GM19239 (cell line): ENCODE data around the gene SERPINB6.
A peak's percentile ranks its signal among the peaks of the same experiment; 100 is the strongest.

Experiments used
- DNase-seq: peaks from one replicate; pipeline ENCODE4 v3.0.0; 2011; ENCODE audit warnings: low spot score; ENCODE audit not compliant: insufficient read length
- FAIRE-seq: peaks from 2 replicates; lab custom pipeline; 2011; peaks lifted over from hg19 to GRCh38; lab: Jason Lieb, UNC

The SERPINB6 gene

DNA sequence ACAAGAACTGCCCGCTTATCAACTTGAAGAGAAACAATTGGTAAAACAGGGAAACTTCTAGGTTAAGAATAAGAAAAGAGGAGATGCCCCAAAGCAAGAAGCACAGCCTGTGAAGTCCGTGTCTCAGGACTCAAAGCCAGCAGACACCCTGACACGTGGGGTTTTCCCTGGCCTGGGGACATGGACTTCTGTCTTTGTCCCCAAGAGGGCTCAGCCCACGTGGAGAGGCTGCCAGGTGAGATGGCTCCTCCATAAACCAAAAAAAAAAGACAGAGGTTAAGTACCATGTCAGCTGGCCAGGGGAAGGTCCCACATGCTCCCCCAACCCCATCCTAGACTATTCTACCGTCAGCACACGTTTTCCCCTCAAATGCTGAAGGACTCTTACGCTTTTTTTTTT lies 9.9 kb downstream of the SERPINB6 start:
- FAIRE-seq (no peak), DNase-seq (no peak)

DNA sequence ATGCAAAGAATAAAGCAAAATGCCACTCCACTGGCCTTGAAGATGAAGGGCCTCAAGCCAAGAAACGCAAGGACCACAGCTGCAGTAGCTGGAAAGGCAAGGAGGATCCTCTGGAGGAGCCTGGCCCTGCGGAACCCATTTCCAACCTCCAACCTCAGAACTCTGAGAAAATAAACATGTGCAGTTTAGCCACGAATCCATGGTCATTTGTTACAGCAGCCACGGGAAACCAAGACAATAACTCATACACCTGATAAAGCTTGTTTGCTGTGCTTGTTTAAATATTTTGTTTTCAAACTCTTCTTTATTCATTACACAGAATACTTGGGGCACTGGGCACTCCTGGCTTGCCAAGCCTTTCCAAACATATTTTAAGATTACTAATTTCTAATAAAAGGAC lies 10.4 kb downstream of the SERPINB6 start:
- no peak for DNase-seq
- no peak for FAIRE-seq

DNA sequence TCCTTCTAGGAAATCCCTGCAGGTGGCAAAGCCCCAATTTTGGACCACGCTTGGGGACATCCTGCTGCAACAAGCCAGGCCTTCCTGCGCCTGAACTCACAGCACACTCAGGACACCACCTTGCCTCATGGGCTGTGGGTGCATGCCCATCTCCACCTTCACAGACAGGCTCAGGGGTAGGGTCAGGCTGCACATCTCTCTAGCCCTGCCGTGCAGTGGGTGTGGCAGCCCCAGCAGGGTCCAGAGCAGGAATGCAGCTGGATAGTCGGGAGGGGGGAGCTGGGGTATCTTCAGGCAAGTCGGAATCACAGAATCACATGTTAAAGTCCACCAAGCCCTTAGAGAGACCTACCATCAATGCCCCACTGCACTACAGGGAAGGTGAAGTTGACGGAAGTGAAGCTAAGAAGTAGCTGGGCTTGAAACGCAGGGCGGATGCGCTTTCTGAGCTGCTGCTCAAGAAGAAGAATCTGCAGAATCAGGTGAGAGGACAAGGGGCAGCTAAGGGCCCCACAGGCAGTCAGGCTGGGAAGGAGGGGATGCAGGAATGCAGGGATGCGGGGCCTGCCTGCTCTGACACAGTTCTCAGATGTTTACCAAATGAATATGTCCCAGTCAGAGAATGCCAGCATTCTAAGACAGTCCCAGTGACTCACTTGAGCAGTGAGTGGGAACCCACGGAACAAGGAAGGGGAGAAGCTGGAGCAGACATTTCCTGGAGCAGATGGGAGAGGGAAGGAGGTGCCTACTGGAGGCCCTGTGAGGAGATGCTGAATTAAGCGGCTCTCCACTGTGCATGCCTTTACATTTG lies 11.3 kb downstream of the SERPINB6 start:
- FAIRE-seq (no peak), DNase-seq (no peak)

DNA sequence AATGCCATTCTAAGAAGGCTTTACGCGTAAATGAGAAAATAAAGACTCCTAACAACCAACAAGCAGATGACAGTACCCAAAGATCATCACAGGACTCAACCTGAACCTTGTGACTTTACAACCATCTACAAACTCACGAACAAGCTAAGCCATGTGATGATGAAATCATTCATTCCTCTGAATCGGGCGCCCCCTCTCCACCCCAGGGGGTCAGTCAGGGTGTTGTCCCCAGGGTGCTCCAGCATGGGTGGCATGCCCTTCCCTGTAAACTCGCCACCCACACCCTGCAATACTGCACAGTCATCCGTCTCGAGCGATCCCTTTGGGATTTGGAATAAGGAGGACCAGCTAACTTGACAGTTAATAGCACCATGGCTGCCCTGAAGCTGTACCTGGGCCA lies 12.6 kb downstream of the SERPINB6 start:
- no peak for DNase-seq
- no peak for FAIRE-seq

DNA sequence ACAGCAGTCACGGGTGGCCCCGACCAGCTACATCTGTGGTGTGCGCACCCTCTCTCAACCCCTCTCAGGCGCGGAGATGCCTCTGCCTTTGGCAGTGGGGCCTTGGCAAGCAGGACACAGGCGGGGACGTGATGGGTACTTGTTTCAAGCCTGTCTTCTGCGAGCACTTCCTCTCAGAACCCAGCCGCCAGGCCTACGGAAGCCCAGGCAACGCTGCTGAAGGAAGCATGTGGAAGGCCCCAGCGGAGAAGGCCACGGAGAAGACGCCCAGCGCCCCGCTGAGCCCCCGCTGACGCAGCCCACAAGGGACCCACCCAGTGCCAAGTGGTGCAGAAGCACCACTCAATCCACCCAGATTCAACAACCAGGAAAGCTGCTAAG lies 13.0 kb downstream of the SERPINB6 start:
- FAIRE-seq (no peak), DNase-seq (no peak)

DNA sequence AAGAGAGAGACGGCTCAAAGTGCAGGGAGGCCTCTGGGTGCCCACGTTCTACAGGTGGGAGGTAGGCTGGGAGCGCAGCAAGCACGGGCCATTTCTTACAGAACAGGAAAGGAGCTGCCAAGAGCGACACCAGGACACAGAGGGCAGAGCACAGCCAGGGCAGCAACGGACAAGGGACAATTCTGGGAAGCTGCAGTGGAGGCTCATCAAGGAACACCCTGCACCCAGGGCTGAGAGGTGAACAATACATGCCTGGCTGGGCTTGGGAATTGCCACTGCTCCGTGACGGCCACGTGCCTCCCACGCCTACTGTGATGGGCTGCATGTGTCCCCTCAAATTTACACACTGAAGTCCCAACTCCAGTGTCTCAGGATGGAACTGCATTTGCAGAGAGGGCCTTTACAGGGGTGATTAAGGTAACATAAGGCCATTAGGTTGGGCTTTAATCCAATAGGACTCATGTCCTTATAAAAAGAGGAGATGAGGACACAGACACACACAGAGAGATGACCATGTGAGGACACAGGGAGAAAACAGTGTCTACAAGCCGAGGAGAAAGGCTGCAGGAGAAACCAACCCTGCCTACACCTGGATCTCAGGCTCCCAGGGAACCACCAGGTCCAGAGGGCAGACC lies 13.6 kb downstream of the SERPINB6 start:
- no peak for DNase-seq
- FAIRE-seq: no peak

DNA sequence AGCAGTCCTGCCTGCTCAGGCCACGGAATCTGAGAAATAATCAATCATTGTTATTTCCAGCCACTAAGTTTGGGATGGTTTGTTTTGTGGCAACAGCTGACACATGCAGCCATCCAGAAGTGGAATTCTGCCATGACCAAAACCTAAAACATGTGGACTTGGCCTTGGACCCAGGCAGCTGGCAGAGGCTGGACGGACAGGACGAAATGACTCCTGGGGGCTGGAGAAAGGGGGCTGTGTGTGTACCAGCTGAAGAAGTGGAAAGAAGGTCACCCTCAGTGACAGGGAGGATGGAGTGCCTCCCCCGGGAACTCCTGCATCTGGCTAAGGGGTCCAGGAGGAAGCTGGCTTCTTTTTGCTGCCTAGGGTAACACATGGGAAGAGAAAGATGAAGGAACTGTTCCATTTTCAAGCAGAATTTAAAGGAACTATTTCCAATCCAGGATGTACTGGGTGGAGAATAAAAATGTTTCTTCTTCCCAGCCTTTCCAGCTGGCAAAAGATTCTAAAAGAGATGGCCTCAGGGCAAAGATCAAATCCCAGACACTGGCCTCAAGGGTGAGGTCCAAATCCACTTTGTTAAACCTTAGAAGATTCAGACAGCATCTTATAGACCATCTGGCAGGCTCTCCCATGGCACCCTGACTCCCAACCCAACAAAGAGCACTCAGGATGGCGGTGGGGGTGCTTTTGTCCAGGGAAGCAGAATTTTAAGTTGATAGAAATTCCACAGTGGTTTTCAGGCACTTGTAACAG lies 14.3 kb downstream of the SERPINB6 start:
- no peak for FAIRE-seq
- DNase-seq: no peak

DNA sequence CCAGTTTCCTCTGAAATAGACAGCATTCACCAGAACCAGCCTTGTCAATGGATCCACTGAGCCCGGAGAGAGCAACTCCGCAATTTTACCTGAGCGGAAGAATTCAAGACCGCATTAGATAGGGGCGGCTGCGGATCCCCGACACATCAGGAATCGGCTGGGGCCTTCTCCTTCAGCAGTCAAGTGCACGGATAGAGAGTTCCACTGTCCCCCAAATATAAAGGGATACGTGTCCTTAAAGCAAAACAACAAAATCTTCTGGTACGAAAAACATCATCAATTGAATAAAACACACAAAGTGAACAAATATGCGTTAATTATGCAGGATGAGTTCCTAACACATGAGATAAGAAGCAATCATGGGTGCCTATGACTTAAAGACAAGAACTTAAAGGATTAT lies 18.3 kb downstream of the SERPINB6 start:
- DNase-seq (no peak), FAIRE-seq (no peak)

DNA sequence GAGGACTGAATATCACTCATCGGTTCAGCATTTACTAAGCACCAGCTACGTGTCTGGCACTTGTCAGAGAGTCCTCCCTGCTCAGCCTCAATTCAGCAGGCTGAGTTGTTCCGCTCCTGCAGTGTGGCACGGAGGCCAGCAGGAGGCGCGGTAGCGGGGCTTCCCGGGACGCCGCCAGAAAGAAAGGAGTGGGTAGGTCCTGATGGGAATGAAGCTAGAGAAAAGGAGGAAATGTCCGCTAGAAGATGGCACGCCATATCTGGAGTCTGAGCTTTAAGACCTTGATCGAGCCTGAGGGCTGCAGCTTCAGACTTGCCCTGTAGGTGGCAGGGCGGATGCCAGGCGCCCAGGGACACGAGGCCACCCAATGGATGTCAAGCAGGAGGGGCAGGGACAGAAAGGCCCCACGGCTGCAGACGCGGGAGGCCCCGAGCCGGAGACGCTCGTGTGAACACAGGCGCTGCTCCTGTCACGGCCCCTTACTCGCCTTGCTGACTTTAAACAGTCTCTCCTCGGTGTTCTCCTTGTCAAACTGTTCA lies 18.7 kb downstream of the SERPINB6 start:
- DNase-seq (no peak), FAIRE-seq (peak; percentile 49)

DNA sequence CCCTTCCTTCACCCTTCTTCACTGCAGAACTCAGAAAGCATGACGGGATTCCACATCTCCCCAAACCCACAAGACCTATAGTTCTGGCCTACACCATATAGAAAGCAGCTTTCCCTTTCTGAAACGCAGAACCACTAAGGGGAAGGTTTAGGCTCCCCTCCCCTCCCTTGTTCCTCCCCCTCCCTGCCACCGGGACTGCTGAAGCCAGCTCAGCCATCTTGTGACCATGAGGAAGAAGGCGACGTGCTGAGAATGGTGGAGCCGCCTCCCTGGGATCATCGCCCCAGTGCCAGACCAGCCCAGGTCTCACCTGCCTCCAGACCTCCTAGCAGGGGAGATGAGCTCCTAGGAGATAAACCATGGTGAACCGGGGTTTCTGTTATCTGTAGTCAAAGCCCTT lies 19.6 kb downstream of the SERPINB6 start:
- no peak for FAIRE-seq
- no peak for DNase-seq

DNA sequence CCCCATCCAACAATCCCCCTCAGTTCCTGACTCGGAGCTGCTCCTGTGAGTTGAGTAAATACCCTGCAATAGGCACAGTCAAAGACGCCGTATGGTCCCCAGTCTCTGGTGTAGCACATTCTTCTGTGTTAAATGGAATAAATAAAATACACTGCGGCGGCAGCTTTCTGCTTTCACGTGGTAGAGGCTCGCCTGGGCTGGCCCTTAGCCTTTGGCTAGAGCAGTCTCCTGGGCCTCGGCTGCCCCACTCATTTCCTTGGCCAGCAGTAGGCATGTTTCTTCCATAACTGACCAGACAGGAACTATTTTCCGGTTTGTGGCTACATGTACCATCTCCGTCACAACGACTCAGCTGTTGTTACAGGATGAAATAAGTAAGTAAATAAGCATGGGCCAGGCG lies 20.7 kb downstream of the SERPINB6 start:
- FAIRE-seq (no peak), DNase-seq (no peak)

DNA sequence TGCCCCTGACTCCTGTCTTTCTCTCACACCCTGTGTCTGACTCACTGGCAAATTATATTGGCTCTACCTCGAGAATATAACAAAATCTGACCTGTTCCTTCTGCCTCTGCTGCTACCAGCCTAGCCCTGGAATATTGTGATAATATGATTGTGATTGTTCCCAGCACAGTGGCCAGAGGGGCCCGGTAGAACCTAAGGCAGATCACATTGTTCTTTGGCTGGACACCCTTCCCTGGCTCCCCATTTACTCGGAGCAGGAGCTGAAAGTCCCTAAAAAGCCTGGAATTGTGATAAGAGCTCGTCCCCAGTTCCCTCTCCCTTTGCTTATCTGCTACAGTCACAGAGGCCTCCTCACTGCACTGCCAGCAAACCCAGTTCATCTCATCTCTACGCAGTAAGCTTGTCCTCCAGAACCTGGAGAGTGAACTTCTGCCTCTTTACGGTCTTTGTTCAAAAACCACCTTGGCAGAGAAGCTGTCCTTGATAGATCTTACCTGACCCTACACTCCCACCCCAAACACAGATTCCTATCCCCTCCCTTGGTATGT lies 21.8 kb downstream of the SERPINB6 start:
- FAIRE-seq (no peak), DNase-seq (no peak)

DNA sequence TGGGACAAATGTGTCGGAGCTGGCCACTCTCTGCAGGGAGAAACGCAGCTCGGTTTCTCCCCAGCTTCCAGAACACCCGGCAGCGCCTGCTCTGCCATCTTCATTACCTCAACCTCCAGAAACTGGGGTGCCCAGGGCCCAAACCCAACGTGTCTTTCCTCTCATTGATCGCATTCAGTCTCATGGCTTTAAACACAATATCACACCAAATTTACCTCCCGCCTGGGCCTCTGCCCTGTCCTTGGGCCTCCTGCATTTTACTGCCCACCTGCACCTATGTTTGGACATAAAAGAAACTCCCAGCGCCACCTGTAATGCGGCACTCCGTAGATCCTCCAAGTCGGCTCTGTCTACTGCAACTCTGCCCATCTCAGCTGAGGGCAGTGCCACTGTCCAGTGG lies 22.2 kb downstream of the SERPINB6 start:
- DNase-seq: no peak
- no peak for FAIRE-seq

DNA sequence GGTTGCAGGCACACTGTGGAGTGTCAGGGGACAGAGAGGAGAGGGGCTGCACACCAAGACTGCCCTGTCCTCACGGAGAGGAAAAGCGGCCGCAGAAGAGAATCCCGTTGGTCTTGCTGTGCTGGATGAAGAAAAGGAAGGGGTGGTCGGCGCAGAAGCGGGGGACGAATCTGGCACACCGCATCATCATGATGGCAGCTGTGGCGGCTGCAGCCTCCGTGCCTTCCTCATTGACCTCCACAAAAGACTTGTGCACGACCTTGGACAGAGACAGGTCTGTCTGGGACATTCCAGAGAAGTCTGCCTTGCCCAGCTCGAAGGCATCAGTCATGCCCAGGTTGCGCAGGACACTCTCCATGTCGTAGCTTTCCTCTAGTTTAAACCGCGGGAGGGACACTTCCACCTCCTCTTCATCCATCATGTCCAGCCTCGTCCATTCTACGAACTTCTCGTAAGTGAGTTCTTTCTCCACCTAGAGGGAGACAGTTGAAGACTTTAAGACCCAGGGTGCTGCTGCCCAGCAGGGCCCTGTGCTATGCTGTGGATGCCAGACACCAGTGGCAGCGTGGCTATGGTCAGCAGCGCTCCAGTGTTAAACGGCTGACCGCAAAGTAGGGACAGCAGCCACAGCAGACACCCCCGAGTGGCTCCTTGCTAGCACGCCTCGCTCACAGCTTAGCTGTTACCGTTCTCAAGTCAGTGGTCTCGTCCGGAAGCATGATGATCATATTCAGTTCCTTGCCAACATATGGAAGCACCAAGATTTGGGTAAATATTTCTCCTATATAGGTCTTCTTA lies 22.9 kb downstream of the SERPINB6 start:
- DNase-seq: no peak
- FAIRE-seq: no peak

DNA sequence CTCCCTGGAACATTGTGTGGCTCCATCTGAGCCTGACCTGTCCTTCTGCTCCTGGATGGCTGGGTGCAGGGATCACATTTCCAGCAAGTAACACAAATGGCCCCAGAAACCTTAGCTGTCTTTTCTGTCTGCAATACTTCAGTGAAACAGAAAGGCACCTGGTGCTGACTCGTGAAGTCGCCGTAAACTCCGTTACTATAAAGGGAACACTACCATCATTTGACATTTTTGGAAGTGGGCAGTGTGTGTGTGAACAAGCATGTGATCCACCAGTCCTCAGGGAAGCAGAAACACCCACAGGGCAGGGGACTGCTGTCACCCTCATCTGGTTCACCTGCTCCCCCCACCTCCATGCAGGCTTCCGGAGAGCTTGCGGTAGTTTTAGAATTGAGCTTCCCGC lies 23.9 kb downstream of the SERPINB6 start:
- FAIRE-seq (no peak), DNase-seq (no peak)

DNA sequence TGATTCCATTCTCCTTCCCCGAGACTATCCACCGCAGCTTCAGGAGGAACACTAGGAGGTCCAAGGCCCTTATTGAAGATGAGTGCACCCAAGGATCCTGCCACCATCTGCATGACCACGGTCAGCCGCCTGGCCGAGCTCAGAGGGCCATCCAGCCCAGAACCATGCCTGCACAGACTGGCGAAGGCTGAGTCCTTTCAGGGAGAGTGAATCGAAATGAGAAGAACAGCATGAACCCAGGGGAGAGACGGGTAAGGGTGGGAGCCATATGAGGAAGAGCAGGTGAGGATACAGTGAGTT lies 26.3 kb downstream of the SERPINB6 start:
- FAIRE-seq (no peak), DNase-seq (no peak)

DNA sequence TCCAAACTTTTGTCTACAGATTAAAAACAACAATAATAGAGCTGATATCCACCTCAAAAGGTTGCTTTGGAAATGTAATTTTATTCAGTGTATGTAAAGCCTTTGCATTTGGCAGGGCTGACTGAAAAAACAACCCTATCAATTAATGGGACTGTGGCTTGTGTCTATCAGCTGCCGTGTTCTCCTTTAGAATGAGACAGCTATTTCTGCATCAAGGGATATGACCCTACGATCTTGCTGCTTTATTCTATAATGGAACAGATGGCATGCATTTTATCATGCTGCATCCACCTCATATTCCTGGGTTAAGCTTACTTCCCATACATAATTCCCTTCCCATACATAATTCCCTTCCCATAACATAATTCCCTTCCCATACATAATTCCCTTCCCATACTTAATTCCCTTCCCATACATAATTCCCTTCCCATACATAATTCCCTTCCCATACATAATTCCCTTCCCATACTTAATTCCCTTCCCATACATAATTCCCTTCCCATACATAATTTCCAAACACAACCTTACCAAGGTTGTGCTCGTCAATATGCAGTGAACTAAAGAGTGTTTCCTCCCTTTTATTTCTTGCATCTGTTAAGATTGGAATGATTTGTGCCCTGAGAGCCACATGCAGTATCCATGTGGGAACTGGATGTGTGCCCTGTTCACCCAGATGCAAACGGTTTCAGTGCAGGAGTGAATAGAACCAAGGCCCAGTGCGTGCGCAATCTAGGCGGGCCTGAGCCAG lies 26.8 kb downstream of the SERPINB6 start:
- DNase-seq (no peak), FAIRE-seq (no peak)

DNA sequence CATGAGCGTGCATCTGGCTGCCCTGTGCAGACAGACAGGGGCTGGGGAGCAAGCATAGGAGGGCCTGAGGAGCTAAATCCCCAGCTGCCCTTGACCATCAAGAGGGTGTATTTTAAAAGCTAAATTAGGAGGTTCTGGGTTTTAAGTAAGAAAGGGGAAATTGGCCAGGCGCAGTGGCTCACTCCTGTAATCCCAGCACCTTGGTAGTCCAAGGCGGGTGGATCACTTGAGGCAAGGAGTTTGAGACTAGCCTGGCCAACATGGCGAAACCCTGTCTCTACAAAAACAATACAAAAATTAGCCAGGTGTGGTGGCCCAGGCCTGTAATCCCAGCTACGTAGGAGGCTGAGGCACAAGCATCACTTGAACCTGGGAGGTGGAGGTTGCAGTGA lies 27.8 kb downstream of the SERPINB6 start:
- FAIRE-seq: no peak

DNA sequence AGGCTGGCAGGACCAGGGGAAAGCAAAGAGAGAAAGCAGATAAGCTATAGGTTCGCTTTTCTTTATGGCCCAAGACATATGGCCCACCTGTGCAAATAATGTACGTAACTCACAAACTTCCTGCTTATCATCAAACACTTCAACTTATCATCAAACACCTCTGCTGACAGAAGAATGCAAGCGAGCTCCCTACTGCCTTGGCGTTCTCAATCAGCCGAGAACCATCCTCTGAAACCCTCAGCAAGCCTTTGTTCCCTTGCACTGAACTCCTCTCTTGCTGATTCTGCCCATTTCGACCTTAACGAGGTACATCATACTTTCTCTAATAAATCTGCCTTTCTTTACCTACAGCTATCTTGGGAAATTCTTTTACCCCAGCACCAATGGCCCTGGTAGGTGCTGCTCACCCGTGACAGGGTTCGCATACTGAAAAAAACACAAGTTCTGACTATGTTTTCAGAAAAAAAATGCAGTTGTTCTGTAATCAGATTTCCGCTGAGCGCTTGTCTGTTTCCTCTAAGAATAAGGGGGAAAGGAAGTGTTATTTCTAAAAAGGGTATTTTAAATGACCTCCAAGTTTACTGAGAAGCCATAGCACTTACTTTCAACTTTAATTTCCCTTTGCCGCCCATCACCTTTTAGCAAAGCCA lies 28.3 kb downstream of the SERPINB6 start:
- FAIRE-seq: no peak
- DNase-seq: no peak

More for the DNA sequence above, 27.8 kb downstream of the SERPINB6 start:
- no peak for DNase-seq
